Measurements from ENCODE around the gene CMTM7. TPM values are rescaled to one million over a fixed set of nuclear protein-coding genes. Genes with fewer than 3 reads are reported as not detected.
"Not testable (repeated sequence)": the region's sequence is repeated elsewhere in the genome, so short reads cannot be mapped to it uniquely, and the experiment has no call there.

The CMTM7 gene
- total RNA-seq, 1 donor = 8.2 TPM

DNA sequence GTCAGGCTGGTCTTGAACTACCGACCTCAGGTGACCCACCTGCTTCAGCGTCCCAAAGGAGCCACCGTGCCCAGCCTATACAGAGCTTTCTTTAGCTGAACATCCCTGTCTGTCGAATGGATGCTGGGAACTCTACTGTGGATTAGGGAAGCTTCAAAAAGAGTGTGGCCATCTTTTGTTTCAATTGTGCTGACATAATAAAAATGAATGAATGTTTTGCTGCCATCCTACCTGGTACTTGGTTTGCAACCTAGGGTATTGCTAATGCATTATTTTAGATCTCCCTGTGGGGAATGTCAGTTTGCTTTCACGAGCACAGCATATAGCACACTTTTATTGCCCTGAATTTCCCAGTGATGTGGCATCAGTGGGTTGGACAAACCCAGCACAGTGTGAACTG lies 78.7 kb downstream of the CMTM7 start:
- no peak overlapping the region for H3K4me3 ChIP-seq (ENCODE audit: low read depth, low read length)
- DNase-seq (ENCODE audit: low read depth) = no peak
- TF ChIP-seq, protein P1, sequence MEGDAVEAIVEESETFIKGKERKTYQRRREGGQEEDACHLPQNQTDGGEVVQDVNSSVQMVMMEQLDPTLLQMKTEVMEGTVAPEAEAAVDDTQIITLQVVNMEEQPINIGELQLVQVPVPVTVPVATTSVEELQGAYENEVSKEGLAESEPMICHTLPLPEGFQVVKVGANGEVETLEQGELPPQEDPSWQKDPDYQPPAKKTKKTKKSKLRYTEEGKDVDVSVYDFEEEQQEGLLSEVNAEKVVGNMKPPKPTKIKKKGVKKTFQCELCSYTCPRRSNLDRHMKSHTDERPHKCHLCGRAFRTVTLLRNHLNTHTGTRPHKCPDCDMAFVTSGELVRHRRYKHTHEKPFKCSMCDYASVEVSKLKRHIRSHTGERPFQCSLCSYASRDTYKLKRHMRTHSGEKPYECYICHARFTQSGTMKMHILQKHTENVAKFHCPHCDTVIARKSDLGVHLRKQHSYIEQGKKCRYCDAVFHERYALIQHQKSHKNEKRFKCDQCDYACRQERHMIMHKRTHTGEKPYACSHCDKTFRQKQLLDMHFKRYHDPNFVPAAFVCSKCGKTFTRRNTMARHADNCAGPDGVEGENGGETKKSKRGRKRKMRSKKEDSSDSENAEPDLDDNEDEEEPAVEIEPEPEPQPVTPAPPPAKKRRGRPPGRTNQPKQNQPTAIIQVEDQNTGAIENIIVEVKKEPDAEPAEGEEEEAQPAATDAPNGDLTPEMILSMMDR (IDR thresholded peaks at IDR 0.05; ENCODE audit: insufficient read depth, low read depth, low read length) = no peak

DNA sequence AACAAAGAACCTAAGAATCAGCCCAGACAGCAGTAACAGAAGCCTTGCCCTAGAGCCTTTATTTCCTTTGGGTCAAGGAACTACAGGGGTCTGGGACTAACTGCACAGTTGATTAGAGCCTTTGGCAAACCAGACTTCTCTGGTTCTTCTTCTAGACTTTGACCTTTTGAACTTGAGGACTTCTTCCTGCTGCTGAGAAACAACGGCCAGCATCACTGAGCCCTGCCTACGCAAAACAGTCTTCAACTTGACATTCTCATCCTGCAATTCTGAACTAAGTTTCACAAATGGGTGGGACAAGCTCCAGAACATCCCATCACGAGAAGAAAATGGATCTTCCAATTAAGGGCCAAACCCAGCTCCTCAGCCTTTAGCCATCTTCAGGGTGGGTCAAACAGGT lies 79.6 kb downstream of the CMTM7 start:
- DNase-seq (ENCODE audit: low read depth) = no peak
- TF ChIP-seq, protein P1 (IDR thresholded peaks at IDR 0.05; ENCODE audit: insufficient read depth, low read depth, low read length) = no peak
- H3K4me3 ChIP-seq (ENCODE audit: low read depth, low read length) = no peak overlapping the region

DNA sequence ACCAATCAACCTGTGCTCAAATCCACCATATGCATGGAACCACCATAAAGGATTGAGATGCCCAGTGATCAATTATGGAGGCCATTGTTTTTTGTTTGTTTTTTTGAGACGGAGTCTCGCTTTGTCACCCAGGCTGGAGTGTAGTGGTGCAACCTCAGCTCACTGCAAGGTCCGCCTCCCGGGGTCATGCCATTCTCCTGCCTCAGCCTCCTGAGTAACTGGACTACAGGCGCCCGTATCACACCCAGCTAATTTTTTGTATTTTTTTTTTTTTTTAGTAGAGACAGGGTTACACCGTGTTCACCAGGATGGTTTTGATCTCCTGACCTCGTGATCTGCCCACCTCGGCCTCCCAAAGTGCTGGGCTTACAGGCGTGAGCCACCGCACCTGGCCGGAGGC lies 80.5 kb downstream of the CMTM7 start:
- not testable (repeated sequence) for DNase-seq (ENCODE audit: low read depth); H3K4me3 ChIP-seq (ENCODE audit: low read depth, low read length)

DNA sequence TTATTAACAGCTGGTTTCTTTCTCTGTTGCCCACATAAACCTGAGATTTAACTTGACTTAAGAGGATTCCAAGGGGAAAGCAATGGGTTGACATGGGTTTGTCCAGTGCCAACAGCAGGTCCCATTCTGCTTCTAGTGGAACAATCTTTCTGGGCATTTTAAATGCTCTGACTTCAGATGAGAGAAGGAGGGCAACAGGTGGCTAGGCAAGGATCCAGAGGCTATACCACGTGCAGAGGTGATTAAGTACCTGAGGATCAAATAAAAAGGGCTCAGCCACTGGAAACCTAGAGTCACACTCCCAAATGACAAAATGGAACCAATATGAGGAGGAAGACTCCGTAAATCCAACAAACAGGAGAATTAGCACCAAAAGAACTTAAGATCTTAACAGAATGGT lies 82.5 kb downstream of the CMTM7 start:
- no peak overlapping the region for H3K4me3 ChIP-seq (ENCODE audit: low read depth, low read length)
- DNase-seq (ENCODE audit: low read depth) = no peak
- TF ChIP-seq, protein P1 (IDR thresholded peaks at IDR 0.05; ENCODE audit: insufficient read depth, low read depth, low read length) = no peak

DNA sequence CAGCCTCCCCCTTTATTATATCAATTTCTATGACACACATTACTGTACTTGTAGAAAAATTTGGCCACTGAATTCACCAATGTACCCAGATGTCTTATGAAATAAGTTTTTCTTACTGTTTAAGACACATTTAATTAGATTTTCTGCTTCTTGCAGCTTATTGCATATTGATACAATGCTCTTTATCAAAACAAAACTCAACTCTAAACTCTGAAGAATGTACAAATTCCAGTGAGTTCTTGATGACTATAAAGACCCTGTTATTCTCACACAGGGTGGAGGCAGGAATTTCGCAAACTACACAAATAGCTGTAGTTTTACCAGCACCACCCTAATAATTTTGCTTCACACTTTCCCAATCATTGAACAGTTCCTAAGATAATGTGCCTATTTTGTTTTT lies 89.0 kb downstream of the CMTM7 start:
- no peak for DNase-seq (ENCODE audit: low read depth)
- TF ChIP-seq, protein P1 (IDR thresholded peaks at IDR 0.05; ENCODE audit: insufficient read depth, low read depth, low read length) = no peak
- no peak overlapping the region for H3K4me3 ChIP-seq (ENCODE audit: low read depth, low read length)

DNA sequence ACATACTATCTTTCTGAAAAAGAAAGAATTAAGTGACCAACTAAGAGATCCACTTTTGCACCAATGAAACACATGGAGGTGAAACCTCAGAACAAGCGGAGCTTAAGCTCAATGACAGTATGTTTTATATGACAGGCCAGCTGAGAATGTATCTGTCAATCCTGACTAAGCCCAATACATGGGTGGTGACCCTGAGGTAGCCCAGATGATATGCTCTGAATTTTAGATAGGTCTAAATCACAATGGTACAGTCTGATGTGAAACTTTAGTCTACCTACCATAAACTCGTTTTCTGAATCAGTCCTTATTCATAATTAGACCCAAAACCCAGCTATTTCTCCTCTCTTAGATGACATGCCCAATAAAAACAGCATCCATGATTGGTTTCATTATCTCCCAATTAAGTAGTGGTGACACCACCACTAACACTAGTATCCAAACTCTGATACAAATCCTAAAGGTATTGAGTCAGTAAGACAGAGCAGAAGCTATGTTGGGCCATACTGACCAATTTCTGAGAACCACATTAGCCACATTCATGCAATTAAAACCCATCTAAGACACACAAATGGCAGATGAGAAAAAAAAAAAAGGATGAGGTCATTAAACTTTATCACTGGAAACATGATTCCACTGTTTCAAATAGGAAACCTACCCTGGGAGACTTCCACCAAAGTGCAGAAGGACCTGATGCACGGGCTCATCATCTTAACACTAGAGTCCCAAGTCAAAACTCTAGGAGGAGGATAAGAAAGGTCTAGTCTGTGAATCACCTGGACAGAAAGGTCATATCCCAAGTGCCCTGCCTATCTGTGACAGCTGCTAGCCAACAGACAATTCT lies 90.4 kb downstream of the CMTM7 start:
- H3K4me3 ChIP-seq (ENCODE audit: low read depth, low read length) = no peak overlapping the region
- no peak for DNase-seq (ENCODE audit: low read depth)
- TF ChIP-seq, protein P1 (IDR thresholded peaks at IDR 0.05; ENCODE audit: insufficient read depth, low read depth, low read length) = no peak

DNA sequence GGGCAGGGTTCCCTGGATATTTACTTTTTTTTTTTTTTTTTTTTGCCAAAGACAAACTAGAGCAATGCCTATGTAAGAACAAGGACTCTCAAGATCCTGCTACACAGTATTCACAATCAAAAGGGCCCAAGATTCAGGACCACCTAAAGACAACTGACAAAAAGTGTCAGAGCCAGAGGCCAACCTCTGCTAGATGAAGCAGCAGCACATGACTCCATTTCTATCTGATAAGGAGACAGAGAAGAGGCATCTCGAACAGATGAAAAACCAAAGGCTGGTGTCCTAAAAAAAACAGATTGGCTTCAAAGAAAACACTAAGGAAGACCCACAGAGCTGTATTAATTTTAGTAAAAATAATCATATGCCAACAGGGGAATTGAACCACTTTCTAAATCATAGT lies 91.0 kb downstream of the CMTM7 start:
- TF ChIP-seq, protein P1 (IDR thresholded peaks at IDR 0.05; ENCODE audit: insufficient read depth, low read depth, low read length) = no peak
- DNase-seq (ENCODE audit: low read depth) = no peak
- no peak overlapping the region for H3K4me3 ChIP-seq (ENCODE audit: low read depth, low read length)

Measured in fibroblast of villous mesenchyme (primary cell).